Ovary (tissue), 9 donors: Measurements from ENCODE around the gene GGACT. TPM values are rescaled to one million over a fixed set of nuclear protein-coding genes. Genes with fewer than 3 reads are reported as not detected.
"Not testable (repeated sequence)": the region's sequence is repeated elsewhere in the genome, so short reads cannot be mapped to it uniquely, and the experiment has no call there.

ENCODE experiments used
- DNase-seq, 5 donors: peaks; one replicate each; pipeline ENCODE4 v3.0.0-alpha.2; 2019 to 2020
- H3K27ac ChIP-seq, 2 donors: fragments of 200-600 bp; one replicate each; pipeline versions ENCODE4 v1.5.1 to v1.8.0; 2019 to 2022
- H3K27me3 ChIP-seq: fragments of 200-600 bp; one replicate; pipeline ENCODE4 v1.8.0; 2022
- H3K36me3 ChIP-seq: fragments of 200-600 bp; sonication (generic); one replicate; pipeline ENCODE4 v1.5.1; 2019
- H3K4me1 ChIP-seq: one replicate; pipeline ENCODE4 v1.8.1; 2013; ENCODE audit warnings: mild to moderate bottlenecking, moderate library complexity; ENCODE audit not compliant: insufficient read depth
- H3K4me3 ChIP-seq: fragments of 200-600 bp; sonication (generic); one replicate; pipeline ENCODE4 v1.5.1; 2017
- H3K9me3 ChIP-seq, 2 donors: fragments of 200-600 bp in 1 of 2; sonication (generic) in 1 of 2; one replicate each; pipeline versions ENCODE4 v1.5.1 to v1.8.1; 2013 to 2019; ENCODE audit warnings: mild to moderate bottlenecking in 1 of 2, moderate library complexity in 1 of 2
- EP300 ChIP-seq: sonication (generic); formaldehyde crosslinking; IDR thresholded peaks from one replicate; pipeline ENCODE4 v1.6.1; 2017; ENCODE audit warnings: antibody characterized with exemption
- POLR2A ChIP-seq: fragments of 450-650 bp; IDR thresholded peaks from one replicate; pipeline ENCODE4 v1.6.1; 2017; ENCODE audit warnings: antibody characterized with exemption, mild to moderate bottlenecking, moderate library complexity
- WGBS, 3 donors: extraction: QIAGEN DNeasy Blood & Tissue Kit in 1 of 3; methylation state at CpG; one replicate each; pipeline versions ENCODE4 v1.1.5 to v1.1.7; 2013 to 2017; 5-methylcytosine and 5-hydroxymethylcytosine counted together
- intact Hi-C, 4 donors: fragments of 100-400 bp; cut with DNase I; formaldehyde crosslinking; loops; one replicate each; pipeline versions ENCODE4 v1.11.0 to v1.15.1; 2022 to 2023
- polyA plus RNA-seq, 2 donors: library from polyadenylated mRNA; stranded (reverse); fragments of 200-250 nt in 1 of 2; fragments of 350-450 nt in 1 of 2; fragmentation: Illumina TruSeq in 1 of 2; extraction: RNeasy Lipid Tissue Mini Kit (QIAGEN cat#74804) in 1 of 2; gene quantifications; one replicate each; pipeline ENCODE4 v1.2.3, GENCODE V29; 2013 to 2014
- total RNA-seq, 7 donors: library from RNA; depleted of rRNA in 2 of 7; stranded (reverse); fragments of >200 nt in 2 of 7; fragmentation: NEBNext Ultra II Directional in 3 of 7; extraction: Animal tissue kit (Norgen Biotek cat#: 25700) in 3 of 7; gene quantifications; one replicate each; pipeline versions ENCODE4 v1.1.0 to v1.2.4, GENCODE V29; 2016 to 2023
- TF ChIP-seq, protein P1 (sequence below), 3 donors: fragments of 450-650 bp in 2 of 3; fragments of 200-600 bp in 1 of 3; IDR thresholded peaks; one replicate each; pipeline versions ENCODE4 v1.5.1 to v1.8.0; 2016 to 2022; ENCODE audit warnings: antibody characterized with exemption in 3 of 3, mild to moderate bottlenecking in 1 of 3
- donor health status: DM: no; HTN: no; CAD: no; lungs with moderate emphysema.
- donor health status: DM: no; HTN: no; CAD: no.
- donor health status: Bipolar disorder and iron deficiency.
- donor health status: DM: yes; HTN: yes; CAD: no.
- donor health status: DM: no; HTN: no; CAD: no.
- donor health status: DM: yes; HTN: yes; CAD: no.

GGACT gene
- total and polyA plus RNA-seq, 9 donors = 1.8 to 7.4 (median 2.7) TPM

DNA sequence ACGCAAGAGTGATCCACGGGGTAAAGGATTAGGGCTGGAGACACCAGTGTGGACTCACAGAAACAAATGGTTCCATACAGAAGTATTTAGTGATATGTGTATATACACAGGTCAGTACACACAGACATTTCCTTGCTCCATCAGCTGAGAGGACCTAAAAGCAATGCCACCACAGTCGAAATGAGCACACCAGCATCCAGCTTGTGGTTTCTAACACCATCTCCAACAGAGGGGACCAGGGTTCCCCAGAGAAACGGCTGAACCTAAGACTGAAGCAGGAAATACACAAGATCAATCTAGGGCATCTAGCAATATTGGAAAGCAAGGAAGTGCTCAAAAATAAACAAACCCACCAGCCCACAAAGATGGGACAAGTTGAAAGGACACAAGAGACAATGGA is 7.6 kb downstream of the GGACT start:
- 93 to 97% (median 93%) methylated on average over 4 of the region's 4 CpGs for WGBS, 3 donors
- no peak for DNase-seq
- H3K27ac ChIP-seq = no peak overlapping the region
- no peak overlapping the region for H3K4me3 ChIP-seq
- H3K27me3 ChIP-seq = no peaks in the 10 kb centered on the region
- no peaks in the 10 kb centered on the region for H3K4me1 ChIP-seq
- H3K36me3 ChIP-seq = no peaks in the 10 kb centered on the region
- TF ChIP-seq EP300 (no peak), POLR2A (no peak)
- TF ChIP-seq, protein P1, sequence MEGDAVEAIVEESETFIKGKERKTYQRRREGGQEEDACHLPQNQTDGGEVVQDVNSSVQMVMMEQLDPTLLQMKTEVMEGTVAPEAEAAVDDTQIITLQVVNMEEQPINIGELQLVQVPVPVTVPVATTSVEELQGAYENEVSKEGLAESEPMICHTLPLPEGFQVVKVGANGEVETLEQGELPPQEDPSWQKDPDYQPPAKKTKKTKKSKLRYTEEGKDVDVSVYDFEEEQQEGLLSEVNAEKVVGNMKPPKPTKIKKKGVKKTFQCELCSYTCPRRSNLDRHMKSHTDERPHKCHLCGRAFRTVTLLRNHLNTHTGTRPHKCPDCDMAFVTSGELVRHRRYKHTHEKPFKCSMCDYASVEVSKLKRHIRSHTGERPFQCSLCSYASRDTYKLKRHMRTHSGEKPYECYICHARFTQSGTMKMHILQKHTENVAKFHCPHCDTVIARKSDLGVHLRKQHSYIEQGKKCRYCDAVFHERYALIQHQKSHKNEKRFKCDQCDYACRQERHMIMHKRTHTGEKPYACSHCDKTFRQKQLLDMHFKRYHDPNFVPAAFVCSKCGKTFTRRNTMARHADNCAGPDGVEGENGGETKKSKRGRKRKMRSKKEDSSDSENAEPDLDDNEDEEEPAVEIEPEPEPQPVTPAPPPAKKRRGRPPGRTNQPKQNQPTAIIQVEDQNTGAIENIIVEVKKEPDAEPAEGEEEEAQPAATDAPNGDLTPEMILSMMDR (IDR thresholded peaks at IDR 0.05) = no peak
- H3K9me3 ChIP-seq = no peaks in the 10 kb centered on the region
- intact Hi-C loops = no loop called here

DNA sequence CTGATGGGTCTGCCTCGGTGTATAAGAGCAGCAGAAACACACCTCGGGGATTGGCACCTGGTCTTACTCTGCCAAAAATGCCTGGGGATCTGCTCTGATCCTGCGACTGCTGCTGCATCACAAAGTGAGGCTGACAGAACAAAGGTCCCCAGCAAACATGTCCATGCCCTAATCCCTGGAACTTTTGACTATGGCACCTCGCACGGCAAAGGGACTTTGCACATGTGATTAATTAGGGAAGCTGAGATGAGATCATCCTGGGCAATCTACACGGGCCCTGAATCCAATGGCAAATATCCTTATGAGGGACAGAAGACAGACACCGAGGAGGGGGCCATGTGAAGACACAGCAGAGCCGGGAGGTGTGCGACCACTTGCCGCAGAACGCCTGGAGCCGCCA is 8.5 kb downstream of the GGACT start:
- 95 to 97% (median 96%) methylated on average over 12 of the region's 12 CpGs for WGBS, 3 donors
- Histone ChIP-seq H3K4me3 (no peak overlapping the region), H3K9me3 (no peaks in the 10 kb centered on the region), H3K36me3 (no peaks in the 10 kb centered on the region), H3K4me1 (no peaks in the 10 kb centered on the region), H3K27ac (no peak overlapping the region), H3K27me3 (no peaks in the 10 kb centered on the region)
- DNase-seq = no peak
- intact Hi-C loops = no loop called here
- no peak for TF ChIP-seq POLR2A
- TF ChIP-seq, protein P1 (IDR thresholded peaks at IDR 0.05) = no peak
- no peak for TF ChIP-seq EP300

DNA sequence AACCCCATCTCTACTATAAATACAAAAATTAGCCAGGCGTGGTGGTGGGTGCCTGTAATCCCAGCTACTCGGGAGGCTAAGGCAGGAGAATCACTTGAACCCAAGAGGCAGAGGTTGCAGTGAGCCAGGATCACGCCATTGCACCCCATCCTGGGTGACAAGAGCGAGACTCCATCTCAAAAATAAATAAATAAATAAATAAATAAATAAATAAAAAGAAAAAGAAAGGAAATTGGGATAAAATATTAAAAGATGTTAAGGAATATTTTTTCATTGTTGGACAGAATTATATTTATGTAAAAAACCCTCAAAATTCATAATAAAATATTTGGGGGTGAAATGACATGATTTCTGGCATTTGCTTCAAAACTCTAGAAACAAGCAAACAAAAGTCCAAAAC is 11.3 kb downstream of the GGACT start:
- H3K9me3 ChIP-seq, intact Hi-C loops, H3K27ac ChIP-seq, H3K4me3 ChIP-seq, DNase-seq, H3K27me3 ChIP-seq, H3K36me3 ChIP-seq, H3K4me1 ChIP-seq: not testable (repeated sequence)
- 92 to 100% (median 98%) methylated on average over 4 of the region's 4 CpGs for WGBS, 3 donors

DNA sequence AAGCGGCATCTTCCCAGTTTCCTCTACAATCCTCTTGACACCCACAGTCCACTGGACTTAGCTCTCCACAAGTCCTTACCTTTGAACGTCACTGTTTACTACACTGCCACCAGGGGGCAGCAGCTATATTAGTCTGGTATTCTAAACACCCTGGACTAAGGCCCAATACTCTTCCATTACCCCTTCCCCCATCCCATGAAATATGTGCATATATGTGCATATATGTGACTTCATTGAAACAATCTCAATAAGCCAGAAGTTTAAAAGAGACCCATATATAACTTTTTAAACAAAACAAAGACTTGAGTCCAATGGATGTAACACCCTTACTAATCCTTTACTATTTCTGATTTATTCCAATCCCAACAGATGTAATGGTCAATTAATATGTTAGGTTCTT is 15.5 kb downstream of the GGACT start:
- no peaks in the 10 kb centered on the region for H3K27me3 ChIP-seq
- H3K27ac ChIP-seq = no peak overlapping the region
- H3K4me3 ChIP-seq = no peak overlapping the region
- TF ChIP-seq EP300 (no peak), POLR2A (no peak)
- TF ChIP-seq, protein P1 (IDR thresholded peaks at IDR 0.05) = peak in 1 of 3 donors; percentile 21
- H3K4me1 ChIP-seq = no peaks in the 10 kb centered on the region
- 53 to 56% (median 54%) methylated on average over 2 of the region's 2 CpGs for WGBS, 3 donors
- intact Hi-C loops = no loop called here
- H3K36me3 ChIP-seq = no peaks in the 10 kb centered on the region
- peak in 2 of 5 donors; percentile 53 to 58 for DNase-seq
- H3K9me3 ChIP-seq = no peaks in the 10 kb centered on the region

DNA sequence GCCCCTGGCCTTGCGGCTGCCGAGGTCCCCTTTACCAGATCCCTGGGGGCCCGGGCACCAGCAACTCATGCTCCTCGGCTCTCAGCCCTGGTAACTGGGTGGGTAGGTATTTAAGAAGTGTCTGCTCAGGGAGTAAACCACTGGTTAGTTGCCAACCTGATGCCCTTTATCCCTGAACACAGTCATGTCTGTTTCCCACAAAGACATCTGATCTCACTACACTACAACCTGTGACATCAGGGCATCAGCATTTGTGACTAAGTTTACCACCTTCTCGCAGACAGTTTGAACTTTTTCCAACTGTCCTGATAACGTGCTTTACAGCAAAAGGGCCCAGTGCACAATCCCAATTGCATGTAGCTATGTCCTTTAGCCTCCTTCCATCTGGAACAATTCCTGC is 22.0 kb downstream of the GGACT start:
- intact Hi-C loops = no loop called here
- Histone ChIP-seq H3K27me3 (no peaks in the 10 kb centered on the region), H3K36me3 (no peaks in the 10 kb centered on the region), H3K4me1 (peaks cover 7% of the 10 kb centered on the region), H3K27ac (no peak overlapping the region), H3K4me3 (no peak overlapping the region), H3K9me3 (no peaks in the 10 kb centered on the region)
- WGBS, 3 donors = 92 to 93% (median 93%) methylated on average over 6 of the region's 6 CpGs
- TF ChIP-seq EP300 (no peak), POLR2A (no peak)
- TF ChIP-seq, protein P1 (IDR thresholded peaks at IDR 0.05) = no peak
- DNase-seq = no peak
